Measurements from ENCODE around the gene LOX.
A peak's percentile ranks its signal among the peaks of the same experiment; 100 is the strongest.

The LOX gene

DNA sequence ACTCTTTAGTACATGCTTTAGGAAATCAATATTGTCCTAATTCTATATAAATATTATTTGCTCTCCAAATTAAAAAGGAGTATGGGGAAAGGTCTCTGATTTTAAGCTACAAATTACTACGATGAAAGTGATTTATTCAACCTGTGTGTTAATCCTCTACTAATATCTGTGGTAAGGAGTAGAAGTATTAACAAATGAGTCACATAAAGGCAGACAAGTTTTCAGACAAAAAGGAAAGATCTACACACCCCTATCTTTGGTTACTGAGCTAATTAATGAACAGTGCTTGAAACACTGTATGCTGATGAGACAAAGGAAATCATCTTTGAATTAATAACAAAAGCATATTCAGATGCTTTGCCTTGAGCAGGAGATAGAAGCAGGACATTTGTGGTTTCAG is 15.9 kb downstream of the LOX start:
- H3K4me3 ChIP-seq (ENCODE audit: low read depth, low read length) = no peak overlapping the region
- no peak for DNase-seq (ENCODE audit: low read depth)

DNA sequence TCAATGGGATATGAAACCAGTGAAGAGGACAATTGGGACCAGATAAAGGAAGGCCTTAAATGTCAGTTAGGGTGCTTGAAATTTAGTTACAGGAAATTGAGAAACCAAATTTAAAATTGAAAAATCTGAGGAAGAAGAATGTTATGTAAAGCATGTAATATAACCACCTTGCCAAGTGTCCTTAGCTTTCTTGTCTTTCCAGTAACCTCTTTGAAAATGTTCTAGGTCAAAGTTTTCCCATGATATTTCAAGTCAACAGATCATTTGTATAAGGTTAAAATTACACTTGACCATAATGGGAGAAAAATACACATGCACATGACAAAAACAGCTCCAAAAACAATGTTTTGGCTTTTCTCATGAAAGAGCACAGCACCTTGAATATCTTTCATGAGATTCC is 21.1 kb downstream of the LOX start:
- H3K4me3 ChIP-seq (ENCODE audit: low read depth, low read length) = no peak overlapping the region
- no peak for DNase-seq (ENCODE audit: low read depth)

DNA sequence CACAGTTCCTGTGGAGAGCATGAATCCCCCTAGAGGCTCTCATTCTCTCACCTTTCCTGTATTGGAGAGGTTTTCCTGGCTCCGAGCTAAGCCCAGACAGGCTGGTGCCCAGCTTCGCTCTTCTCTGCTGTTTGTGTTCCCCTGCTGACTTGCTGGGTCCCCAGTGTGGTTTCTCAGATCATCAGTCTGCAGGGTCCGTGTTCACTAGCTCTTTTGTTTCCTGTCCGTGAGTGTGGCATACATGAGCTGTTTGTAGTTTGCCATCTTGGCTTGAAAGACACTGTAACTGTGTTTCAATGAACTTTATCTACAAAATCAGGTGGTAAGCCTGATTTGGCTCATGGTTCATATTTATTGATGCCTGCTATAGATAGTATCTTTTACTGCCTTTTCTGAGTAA is 23.8 kb downstream of the LOX start:
- H3K4me3 ChIP-seq (ENCODE audit: low read depth, low read length) = no peak overlapping the region
- DNase-seq (ENCODE audit: low read depth) = no peak

DNA sequence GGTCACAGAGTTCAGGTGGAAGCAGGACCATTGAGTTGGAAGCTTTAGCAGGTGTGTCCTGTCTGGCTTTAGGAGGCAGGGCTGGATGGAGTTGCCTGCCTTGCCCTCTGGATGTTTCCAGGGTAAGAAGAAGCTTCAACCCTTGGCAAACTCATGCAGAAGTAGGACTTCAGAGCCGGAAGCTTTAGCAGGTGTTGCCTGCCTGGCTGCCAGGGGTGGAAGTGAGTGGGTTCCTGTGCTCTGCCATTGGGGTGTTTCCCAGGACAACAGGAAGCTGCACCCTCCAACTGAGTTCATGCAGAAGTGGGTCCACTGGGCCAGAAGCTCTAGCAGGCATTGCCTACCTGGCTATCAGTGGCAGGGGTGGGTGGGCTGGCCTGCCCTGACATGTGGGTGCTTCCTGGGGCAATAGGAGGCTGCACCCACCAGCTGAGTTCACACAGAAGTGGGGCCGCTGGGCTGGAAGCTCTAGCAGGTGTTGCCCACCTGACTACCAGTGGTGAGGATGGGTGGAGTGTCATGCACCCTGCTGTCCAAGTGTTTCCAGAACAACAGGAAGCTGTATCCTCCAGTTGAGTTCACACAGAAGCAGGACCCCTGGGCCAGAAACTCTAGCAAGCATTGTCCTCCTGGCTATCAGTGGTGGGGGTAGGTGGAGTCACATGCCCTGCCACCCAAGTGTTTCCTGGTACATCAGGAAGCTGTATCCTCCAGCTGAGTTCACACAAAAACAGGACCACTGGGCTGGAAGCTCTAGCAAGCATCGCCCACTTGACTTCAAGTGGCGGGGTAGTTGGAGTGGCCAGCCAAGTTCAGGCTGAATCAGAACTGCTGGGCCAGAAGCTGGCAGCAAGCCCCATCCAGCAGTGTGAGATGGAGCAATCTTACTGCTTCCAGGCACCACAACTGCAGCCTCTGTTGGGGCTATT is 24.6 kb downstream of the LOX start:
- H3K4me3 ChIP-seq (ENCODE audit: low read depth, low read length) = no peak overlapping the region
- no peak for DNase-seq (ENCODE audit: low read depth)

DNA sequence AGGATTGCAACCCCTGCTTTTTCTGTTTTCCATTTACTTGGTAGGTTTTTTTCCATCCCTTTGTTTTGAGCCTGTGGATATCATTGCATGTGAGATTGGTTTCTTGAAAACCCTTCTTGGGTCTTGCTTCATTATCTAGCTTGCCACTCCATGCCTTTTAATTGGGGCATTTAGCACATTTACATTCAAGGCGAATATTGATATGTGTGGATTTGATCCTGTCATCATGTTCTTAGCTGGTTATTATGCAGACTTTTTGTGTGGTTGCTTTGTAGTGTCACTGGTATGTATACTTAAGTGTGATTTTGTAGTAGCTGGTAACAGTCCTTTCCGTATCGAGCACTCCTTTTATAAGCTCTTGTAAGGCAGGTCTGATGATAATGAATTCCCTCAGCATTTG is 26.5 kb downstream of the LOX start:
- DNase-seq (ENCODE audit: low read depth) = no peak
- H3K4me3 ChIP-seq (ENCODE audit: low read depth, low read length) = no peak overlapping the region

DNA sequence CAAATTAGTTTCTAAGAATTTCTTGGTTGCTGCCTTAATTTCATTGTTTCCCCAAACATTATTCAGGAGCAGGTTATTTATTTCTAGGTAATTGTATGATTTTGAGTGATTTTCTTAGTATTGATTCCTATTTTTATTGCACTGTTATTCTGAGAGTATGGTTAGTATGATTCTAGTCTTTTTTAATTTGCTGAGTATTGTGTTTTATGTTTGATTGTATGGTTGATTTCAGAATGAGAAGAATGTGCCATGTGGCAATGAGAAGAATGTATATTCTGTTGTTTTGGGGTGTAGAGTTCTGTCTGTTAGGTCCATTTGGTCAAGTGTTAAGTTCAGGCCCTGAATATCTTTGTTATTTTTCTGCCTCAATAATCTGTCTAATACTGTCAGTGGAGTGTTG is 27.1 kb downstream of the LOX start:
- no peak for DNase-seq (ENCODE audit: low read depth)
- H3K4me3 ChIP-seq (ENCODE audit: low read depth, low read length) = no peak overlapping the region

DNA sequence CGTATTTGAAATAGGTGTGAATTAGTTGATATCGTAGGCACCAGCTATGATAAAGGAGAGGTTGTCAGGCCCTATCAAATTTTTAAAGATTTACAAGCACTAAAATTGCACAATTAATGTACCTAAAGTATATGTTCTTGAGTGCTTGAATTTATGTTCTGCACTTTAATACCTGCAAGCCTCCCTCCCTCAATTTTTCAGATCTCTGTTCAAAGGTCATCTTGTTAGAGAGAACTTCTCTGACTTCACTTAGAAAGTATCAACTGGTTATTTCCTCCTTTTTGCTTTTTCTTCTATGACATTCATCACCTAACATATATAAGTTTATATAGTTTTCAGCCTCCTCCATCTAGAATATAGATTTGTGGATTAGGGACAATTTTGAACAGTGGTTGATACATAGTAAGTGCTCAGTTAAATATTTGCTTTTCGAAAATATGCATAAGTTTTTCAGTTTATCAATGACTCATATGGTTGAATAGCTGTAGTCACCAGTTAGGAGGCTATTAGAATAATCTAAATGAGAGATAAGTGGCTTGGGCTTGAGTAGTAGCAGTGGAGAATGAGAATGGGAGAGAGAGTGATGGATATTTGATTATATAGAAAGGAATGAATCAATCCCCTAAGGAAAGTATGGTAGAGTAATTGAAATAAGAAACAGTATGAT is 37.3 kb downstream of the LOX start:
- H3K4me3 ChIP-seq (ENCODE audit: low read depth, low read length) = no peak overlapping the region
- DNase-seq (ENCODE audit: low read depth) = no peak

DNA sequence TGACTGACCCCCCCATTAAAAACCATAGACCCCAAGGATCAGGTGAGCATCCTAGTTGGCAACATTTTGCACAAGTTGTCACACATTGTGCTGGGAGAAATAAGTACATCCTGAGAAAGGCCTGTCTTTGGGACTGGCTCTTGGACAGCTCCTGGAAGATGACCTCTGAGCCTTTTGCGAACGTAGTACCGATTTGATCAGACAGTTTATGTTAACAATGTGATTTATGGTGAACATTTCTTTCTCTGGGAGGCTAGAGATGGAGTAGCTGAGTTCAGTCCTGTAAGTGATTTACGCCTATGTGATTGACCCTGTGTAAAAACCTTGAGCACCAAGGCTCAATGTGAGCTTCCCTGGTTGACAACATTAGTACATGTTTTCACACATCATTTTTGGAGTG is 41.7 kb downstream of the LOX start:
- DNase-seq (ENCODE audit: low read depth) = no peak
- no peak overlapping the region for H3K4me3 ChIP-seq (ENCODE audit: low read depth, low read length)

DNA sequence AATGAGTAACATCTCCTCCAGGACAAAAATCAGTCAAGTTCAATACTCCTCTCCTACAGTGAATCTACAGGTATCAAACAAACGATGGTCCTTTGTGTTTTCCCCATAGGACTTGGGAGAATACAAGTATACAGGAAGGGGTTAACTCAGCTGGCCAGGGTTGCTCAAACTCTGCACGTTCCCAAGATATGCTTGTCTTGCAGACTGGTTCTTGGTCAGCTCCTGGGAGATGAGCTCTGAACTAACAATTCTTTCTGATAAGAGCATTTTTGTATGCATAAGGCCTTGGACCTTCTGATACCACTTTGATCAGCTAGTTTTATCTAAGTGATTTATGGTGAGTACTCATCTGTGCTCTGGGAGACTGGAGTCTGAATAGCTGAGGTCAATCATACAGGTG is 42.1 kb downstream of the LOX start:
- H3K4me3 ChIP-seq (ENCODE audit: low read depth, low read length) = no peak overlapping the region
- DNase-seq (ENCODE audit: low read depth) = no peak

DNA sequence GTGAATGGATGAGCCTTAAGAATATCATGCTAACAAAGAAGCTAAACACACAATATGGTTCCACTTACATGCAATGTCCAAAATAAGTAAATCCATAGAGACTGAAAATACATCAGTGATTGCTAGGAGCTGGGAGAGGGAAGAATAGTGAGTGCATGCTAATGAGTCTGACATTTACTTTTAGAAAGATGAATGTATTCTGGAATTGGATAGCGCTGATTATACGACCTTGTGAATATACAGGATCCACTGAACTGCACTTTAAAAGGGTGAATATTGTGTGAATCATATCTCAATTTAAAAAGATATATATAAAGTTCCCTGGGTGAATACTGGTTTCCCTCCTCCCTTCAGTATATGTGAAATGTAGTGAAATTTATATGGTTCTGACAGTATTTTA is 46.2 kb downstream of the LOX start:
- H3K4me3 ChIP-seq (ENCODE audit: low read depth, low read length) = no peak overlapping the region
- no peak for DNase-seq (ENCODE audit: low read depth)

DNA sequence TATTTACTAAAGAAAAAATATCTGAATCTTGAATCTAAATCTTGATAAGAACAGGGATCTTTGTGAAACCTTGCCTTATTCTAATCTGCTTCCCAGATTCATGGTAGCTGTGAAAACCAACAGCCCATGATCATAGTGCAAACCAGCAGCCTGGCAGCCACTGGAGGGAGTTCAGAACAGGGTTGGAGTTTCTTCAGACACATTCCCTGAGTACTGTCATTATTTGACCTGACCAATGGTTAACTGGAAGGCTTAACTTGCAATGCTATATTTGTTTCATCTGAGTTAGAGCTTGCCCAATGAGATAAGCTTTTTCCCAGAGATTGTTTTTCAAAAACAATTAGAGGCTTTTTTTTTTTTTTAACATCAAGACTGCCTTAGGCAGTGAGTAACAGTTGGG is 47.8 kb downstream of the LOX start:
- no peak overlapping the region for H3K4me3 ChIP-seq (ENCODE audit: low read depth, low read length)
- no peak for DNase-seq (ENCODE audit: low read depth)

DNA sequence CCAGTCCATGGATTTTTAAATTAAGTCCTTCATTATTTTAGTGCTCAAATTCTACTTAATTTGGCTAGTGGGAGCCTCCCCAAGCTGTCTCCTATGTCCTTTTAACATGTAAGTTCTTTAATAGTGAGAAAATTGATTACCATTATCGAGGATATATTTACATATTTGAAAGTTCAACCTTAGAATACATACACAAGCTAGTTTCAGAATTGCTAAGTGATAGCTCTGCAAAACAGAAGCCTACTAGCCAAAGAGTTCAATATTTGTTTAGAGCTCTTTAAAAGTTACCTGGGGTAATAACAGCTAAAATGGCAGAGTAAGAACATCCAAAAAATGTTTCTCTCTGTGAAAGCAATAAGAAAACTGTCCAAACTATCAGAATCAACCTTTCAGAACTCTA is 48.2 kb downstream of the LOX start:
- H3K4me3 ChIP-seq (ENCODE audit: low read depth, low read length) = no peak overlapping the region
- DNase-seq (ENCODE audit: low read depth) = no peak

DNA sequence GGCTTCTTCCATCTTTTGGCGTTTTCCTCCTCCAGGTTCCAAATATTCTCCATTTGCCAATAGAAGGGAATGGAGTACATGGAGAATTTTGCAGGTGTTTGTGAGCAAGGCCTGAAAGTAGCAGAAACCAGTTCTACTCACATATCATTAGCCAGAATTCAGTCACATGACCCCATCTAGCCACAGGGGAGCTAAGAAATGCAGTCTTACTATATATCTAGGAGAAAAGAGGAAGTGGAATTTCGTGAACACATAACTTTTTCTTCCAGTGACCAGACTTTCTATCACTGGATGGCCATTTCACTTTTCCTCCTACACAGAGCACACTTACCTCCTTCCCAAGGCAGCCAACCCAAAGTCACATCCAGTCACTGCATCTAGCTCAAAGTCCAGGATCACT is 55.1 kb downstream of the LOX start:
- no peak overlapping the region for H3K4me3 ChIP-seq (ENCODE audit: low read depth, low read length)
- DNase-seq (ENCODE audit: low read depth) = no peak

DNA sequence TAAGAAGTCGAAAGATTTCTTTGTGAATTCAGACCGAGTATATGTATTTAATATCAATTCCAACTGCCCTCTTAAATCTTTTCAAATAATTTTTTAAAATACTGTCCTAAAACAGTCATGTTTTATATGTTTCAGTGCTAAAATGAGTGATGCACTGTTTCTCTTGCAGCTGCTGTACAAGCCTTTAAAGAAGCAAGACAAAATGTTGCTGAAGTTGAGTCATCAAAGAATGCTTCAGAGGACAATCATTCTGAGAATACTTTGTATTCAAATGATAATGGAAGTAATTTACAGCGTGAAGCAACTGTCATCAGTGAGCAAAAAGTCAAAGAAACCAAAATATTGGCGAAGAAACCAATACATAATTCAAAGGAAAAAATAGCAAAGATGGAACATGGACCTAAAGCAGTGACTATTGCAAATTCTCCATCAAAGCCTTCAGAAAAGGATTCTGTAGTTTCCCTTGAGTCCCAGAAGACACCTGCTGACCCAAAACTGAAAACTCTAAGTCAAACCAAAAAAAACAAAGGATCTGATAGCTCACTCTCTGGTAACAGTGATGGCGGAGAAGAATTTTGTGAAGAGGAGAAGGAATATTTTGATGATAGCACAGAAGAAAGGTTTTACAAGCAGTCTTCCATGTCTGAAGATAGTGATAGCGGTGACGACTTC is 58.0 kb downstream of the LOX start:
- DNase-seq (ENCODE audit: low read depth) = peak; percentile 12

DNA sequence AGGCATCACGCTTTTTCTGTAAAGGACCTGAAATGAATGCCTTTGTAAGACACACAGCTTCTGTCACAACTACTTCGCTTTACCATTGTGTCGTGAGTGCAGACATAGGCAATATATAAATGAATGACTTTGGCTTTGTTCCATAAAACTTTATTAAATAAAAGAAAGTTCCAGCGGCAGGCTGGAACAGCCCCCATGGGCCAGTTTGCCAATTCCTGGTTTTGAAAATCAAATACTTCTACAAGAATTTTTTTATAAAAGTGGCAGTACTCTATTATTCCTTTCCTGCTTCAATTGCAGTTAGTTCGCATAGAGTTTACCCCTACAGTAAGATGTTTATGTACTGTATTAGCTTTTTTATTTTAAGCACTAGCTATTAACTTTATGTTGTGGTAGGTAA is 62.6 kb downstream of the LOX start:
- no peak for DNase-seq (ENCODE audit: low read depth)
- no peak overlapping the region for H3K4me3 ChIP-seq (ENCODE audit: low read depth, low read length)

More for the DNA sequence above, 58.0 kb downstream of the LOX start:
- H3K4me3 ChIP-seq (ENCODE audit: low read depth, low read length) = no peak overlapping the region

DNA sequence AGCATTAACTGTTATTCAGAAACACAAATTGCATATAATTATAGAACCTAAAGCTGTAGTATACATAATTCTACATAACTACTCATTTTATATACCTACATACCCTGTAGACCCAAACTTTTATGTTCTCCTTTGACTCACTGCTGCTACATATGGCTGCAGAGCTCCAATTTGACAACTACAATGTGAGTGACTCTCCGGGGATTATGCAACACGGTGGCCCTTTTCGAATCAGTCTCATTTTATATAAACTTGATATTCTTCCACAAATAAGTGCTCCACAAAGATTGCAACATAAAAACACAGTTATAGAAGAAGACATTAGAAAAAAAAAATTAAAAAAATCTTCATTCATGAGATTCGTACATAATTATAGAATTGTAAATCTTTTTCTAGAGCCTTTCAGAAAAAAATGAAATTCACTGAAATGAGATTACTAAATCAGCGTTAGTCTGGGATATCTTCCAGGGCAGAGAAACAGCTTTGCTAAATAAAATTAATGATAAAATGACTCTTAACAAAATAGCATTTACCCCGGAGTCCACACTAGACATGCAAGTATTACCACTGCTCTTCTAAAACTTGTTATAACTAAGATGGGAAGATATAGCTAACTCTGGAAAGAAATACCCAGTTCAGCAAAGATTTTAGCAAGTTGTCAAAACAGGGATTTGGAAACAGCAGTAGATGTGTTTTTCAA is 63.7 kb downstream of the LOX start:
- H3K4me3 ChIP-seq (ENCODE audit: low read depth, low read length) = no peak overlapping the region
- DNase-seq (ENCODE audit: low read depth) = no peak
